GM12878 (cell line): ENCODE measurements around the gene KIRREL1. TPM values are rescaled to one million over a fixed set of nuclear protein-coding genes. Genes with fewer than 3 reads are reported as not detected.

Experiments
- ATAC-seq: fragments of 200-7000 bp; cut with Tn5 transposase; 3 replicates; pipeline ENCODE4 v1.9.1; 2020; ENCODE audit warnings: mild to moderate bottlenecking, moderate library complexity
- BruUV-seq: library from RNA; stranded (reverse); fragments of 400-500 nt; replicated peaks from 2 replicates; lab custom pipeline; 2021; lab: Mats Ljungman, UMichigan
- CTCF ChIA-PET: fragments of 300-600 bp; sonication (Branson Sonifier 250); formaldehyde crosslinking; extraction: SDS; loops from one replicate; lab custom pipeline; 2021; ENCODE audit warnings: inconsistent platforms; lab: Yijun Ruan, JAX
- POLR2A ChIA-PET: fragments of 350-600 bp; formaldehyde crosslinking; extraction: SDS; loops from one replicate; lab custom pipeline; 2021; ENCODE audit warnings: inconsistent platforms; lab: Charles Lee
- RAD21 ChIA-PET: fragments of 300-600 bp; sonication (Branson Sonifier 250); formaldehyde crosslinking; loops from one replicate; lab custom pipeline; 2023; ENCODE audit warnings: antibody characterized with exemption; ENCODE audit not compliant: unreplicated experiment; lab: Charles Lee
- SMC1A ChIA-PET: fragments of 300-600 bp; sonication (Branson Sonifier 250); formaldehyde crosslinking; loops from one replicate; lab custom pipeline; 2023; ENCODE audit not compliant: unreplicated experiment, uncharacterized antibody; lab: Charles Lee
- DNase-seq: peaks from one replicate; pipeline ENCODE4 v3.0.0-alpha.2; 2011; ENCODE audit warnings: low read depth, low spot score
- FAIRE-seq: peaks from 3 replicates; lab custom pipeline; 2011; peaks lifted over from hg19 to GRCh38; lab: Jason Lieb, UNC
- H2AFZ ChIP-seq: 2 replicates; pipeline ENCODE4 v1.6.0; 2011; ENCODE audit warnings: low read depth, low read length, control low read depth; ENCODE audit not compliant: control insufficient read depth
- H3K27ac ChIP-seq: 2 replicates; pipeline ENCODE4 v1.5.1; 2011; ENCODE audit warnings: control low read depth; ENCODE audit not compliant: control insufficient read depth, insufficient read depth
- H3K27me3 ChIP-seq, 2 experiments: replicated peaks in 1 of 2; 2 replicates each; pipeline versions ENCODE4 v1.6.0 to v1.6.1; 2011; ENCODE audit warnings: low read length in 1 of 2; ENCODE audit not compliant: control insufficient read depth in 2 of 2, insufficient read depth in 2 of 2
- H3K36me3 ChIP-seq, 2 experiments: 2 replicates each; pipeline ENCODE4 v1.5.1; 2011; ENCODE audit warnings: low read length in 1 of 2; ENCODE audit not compliant: control insufficient read depth in 2 of 2, insufficient read depth in 2 of 2
- H3K4me1 ChIP-seq: 2 replicates; pipeline ENCODE4 v1.6.1; 2011; ENCODE audit warnings: mild to moderate bottlenecking, low read length, moderate library complexity, mixed read lengths; ENCODE audit not compliant: control insufficient read depth, insufficient read depth
- H3K4me2 ChIP-seq: 2 replicates; pipeline ENCODE4 v1.6.0; 2011; ENCODE audit warnings: control low read depth; ENCODE audit not compliant: control insufficient read depth, insufficient read depth
- H3K4me3 ChIP-seq: fragments of 200-600 bp; sonication (generic); 2 replicates; pipeline ENCODE4 v1.5.1; 2016
- H3K79me2 ChIP-seq: 2 replicates; pipeline ENCODE4 v1.6.0; 2011; ENCODE audit warnings: low read length; ENCODE audit not compliant: control insufficient read depth, insufficient read depth
- H3K9ac ChIP-seq: 2 replicates; pipeline ENCODE4 v1.8.0; 2011; ENCODE audit warnings: low read length, control low read depth, mixed read lengths; ENCODE audit not compliant: control insufficient read depth, insufficient read depth
- H3K9me3 ChIP-seq: replicated peaks from 3 replicates; pipeline ENCODE4 v1.5.1; 2011; ENCODE audit warnings: mild to moderate bottlenecking, low read length; ENCODE audit not compliant: control insufficient read depth, insufficient read depth
- H4K20me1 ChIP-seq: 2 replicates; pipeline ENCODE4 v1.6.0; 2011; ENCODE audit not compliant: control insufficient read depth, insufficient read depth
- FOS ChIP-seq: IDR thresholded peaks from 3 replicates; pipeline ENCODE4 v1.6.1; 2011; ENCODE audit warnings: borderline replicate concordance; ENCODE audit not compliant: insufficient read length; ENCODE audit errors: extremely low read depth
- KDM1A ChIP-seq: fragments of 200-600 bp; sonication (generic); IDR thresholded peaks from 2 replicates; pipeline ENCODE4 v1.6.1; 2016; ENCODE audit warnings: borderline replicate concordance
- NKRF ChIP-seq: fragments of 450-650 bp; conservative IDR thresholded peaks from 2 replicates; pipeline ENCODE4 v1.6.1; 2017; ENCODE audit warnings: mild to moderate bottlenecking, moderate library complexity
- SMARCA5 ChIP-seq: fragments of 450-650 bp; IDR thresholded peaks from 2 replicates; pipeline ENCODE4 v1.6.1; 2017; ENCODE audit warnings: mild to moderate bottlenecking
- whole genome bisulfite sequencing: methylation state at CpG from one replicate; pipeline ENCODE4 v1.1.6; 2016; ENCODE audit warnings: low lambda C conversion rate; ENCODE audit not compliant: insufficient replicate concordance, insufficient coverage; ENCODE audit errors: missing lambda C conversion rate; 5-methylcytosine and 5-hydroxymethylcytosine counted together
- in situ Hi-C: fragments of 300-500 bp; cut with MboI; formaldehyde crosslinking; loops from 9 replicates; pipeline ENCODE4 v1.14.3; 2018; ENCODE audit warnings: mixed read lengths
- intact Hi-C: fragments of 100-400 bp; cut with micrococcal nuclease; formaldehyde crosslinking; loops from one replicate; pipeline ENCODE4 v1.14.2; 2022; ENCODE audit not compliant: unreplicated experiment
- polyA plus RNA-seq, 11 experiments: library from polyadenylated mRNA; depleted of rRNA in 4 of 11; unstranded in 6 of 11; stranded (reverse) in 5 of 11; fragments of >200 nt; fragmentation: Nextera tagmentation in 4 of 11; fragmentation: Illumina TruSeq in 1 of 11; extraction: Ambion mirVana in 4 of 11; extraction: Trizol in 1 of 11; gene quantifications; 1 replicate in 1 of 11; 2 replicates in 10 of 11; pipeline versions ENCODE4 v1.2.1 to v1.2.3, GENCODE V29; 2011 to 2016; ENCODE audit warnings: inconsistent platforms in 2 of 11, missing spikeins in 2 of 11, low read depth in 1 of 11
- total RNA-seq, 4 experiments: library from RNA; depleted of rRNA in 3 of 4; stranded (reverse); fragments of >200 nt in 3 of 4; fragmentation: Illumina TruSeq in 1 of 4; extraction: Trizol in 1 of 4; gene quantifications; 2 replicates each; pipeline versions ENCODE4 v1.2.1 to v1.2.3, GENCODE V29; 2013 to 2021

KIRREL1 gene
- total and polyA plus RNA-seq, 10 of the 15 experiments (the other 5 are each of a cell fraction or from before 2014, with no cell fraction given), result 0.15 TPM; not detected in 9

DNA sequence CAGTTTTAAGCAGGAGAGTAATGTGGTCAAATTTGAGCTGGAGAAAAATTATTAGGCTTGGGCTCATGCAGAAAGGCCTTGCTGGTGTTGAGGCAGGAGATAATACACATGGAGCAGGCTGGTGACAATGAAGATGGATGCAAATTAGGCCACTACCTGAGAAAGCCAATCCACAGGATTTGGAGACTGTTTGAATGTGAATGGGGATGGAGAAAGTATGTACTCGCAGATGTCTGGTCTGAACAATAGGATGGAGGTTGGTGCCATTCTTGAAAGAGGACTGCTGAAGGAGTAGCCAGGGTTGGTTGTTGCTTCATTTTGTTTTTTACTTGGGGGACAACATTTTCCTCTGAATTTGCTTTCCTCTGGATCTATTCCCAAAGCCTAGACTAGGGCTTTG lies 8.0 kb upstream of the KIRREL1 start (continued):
- TF ChIP-seq KDM1A (no peak), FOS (no peak)

DNA sequence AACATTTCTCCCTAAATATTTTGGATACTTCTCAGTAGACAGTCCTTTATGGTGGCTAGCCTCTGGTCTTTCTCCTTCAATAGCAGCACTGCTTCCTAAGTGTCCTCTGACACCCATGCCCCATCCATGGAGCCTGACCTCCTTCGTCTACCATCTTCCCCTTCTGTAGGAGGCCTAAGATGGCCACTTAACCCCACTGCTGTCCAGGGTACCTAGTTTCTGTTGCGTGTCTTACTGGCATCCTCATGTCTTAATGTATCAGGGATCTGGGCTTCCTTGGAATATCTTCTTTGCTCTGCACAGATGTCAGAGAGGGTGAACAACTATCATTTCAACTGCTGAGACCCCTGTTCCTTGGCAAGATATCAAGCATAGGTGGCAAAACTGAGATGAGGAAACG lies 5.4 kb upstream of the KIRREL1 start:
- FAIRE-seq, result no peak
- peaks cover 2% of the 10 kb centered on the region; the same call in 1 of the 2 replicates for H4K20me1 ChIP-seq

More for the DNA sequence above, 5.4 kb upstream of the KIRREL1 start:
- Histone ChIP-seq H3K9me3 (no peaks in the 10 kb centered on the region), H3K79me2 (no peaks in the 10 kb centered on the region), H3K36me3 (no peaks in the 10 kb centered on the region), H3K4me3 (no peak overlapping the region), H3K9ac (no peak overlapping the region), H3K4me2 (no peak overlapping the region), H3K4me1 (no peaks in the 10 kb centered on the region), H3K27me3 (peaks cover 4 to 15% of the 10 kb centered on the region in 2 experiments; a peak in 3 of 4 replicates), H2AFZ (no peak overlapping the region), H3K27ac (no peak overlapping the region)
- TF ChIP-seq NKRF (no peak), SMARCA5 (no peak)
- WGBS, result 16% methylated on average over 3 of the region's 3 CpGs
- intact Hi-C loops, result no loop called here
- ChIA-PET CTCF (no interaction called here), SMC1A (no interaction called here), RAD21 (no interaction called here), POLR2A (no interaction called here)
- in situ Hi-C loops, result no loop called here
- BruUV-seq, result no TSS peak
- DNase-seq (no peak), ATAC-seq (no peak)
